H1 (cell line): ENCODE data around the gene RPS26. TPM values are rescaled to one million over a fixed set of nuclear protein-coding genes. Genes with fewer than 3 reads are reported as not detected.

Experiments used
- CEBPB ChIP-seq: IDR thresholded peaks from 2 replicates; pipeline ENCODE4 v1.6.1; 2012; ENCODE audit warnings: low read depth, low read length
- CHD7 ChIP-seq: fragments of 300-600 bp; sonication (generic); IDR thresholded peaks from 2 replicates; pipeline ENCODE4 v1.7.1; 2012; ENCODE audit warnings: low read length, moderate library complexity, mild to moderate bottlenecking, inconsistent platforms; ENCODE audit not compliant: insufficient replicate concordance
- CTCF ChIP-seq, 3 experiments: IDR thresholded peaks; 1 replicate in 2 of 3; 2 replicates in 1 of 3; pipeline versions ENCODE4 v1.5.1 to v1.6.1; 2011; ENCODE audit warnings: low read length in 3 of 3, mild to moderate bottlenecking in 3 of 3, inconsistent platforms in 2 of 3, low read depth in 1 of 3, moderate library complexity in 1 of 3; ENCODE audit not compliant: insufficient read depth in 1 of 3; ENCODE audit errors: control extremely low read depth in 1 of 3
- RNF2 ChIP-seq: fragments of 200-900, 300-1000 bp; sonication (generic); IDR thresholded peaks from 2 replicates; pipeline ENCODE4 v1.7.1; 2016; ENCODE audit warnings: borderline replicate concordance, low read depth, mild to moderate bottlenecking, antibody characterized with exemption, low read length; ENCODE audit not compliant: poor library complexity, severe bottlenecking; ENCODE audit errors: missing control alignments
- SP1 ChIP-seq: IDR thresholded peaks from 2 replicates; pipeline ENCODE4 v1.6.1; 2011; ENCODE audit warnings: low read depth, low read length
- SP2 ChIP-seq: IDR thresholded peaks from 2 replicates; pipeline ENCODE4 v1.6.1; 2012; ENCODE audit warnings: mild to moderate bottlenecking, low read length, inconsistent platforms
- TAF1 ChIP-seq: IDR thresholded peaks from 2 replicates; pipeline ENCODE4 v1.6.1; 2011; ENCODE audit warnings: mild to moderate bottlenecking, low read depth, low read length
- polyA plus RNA-seq, 7 experiments: library from polyadenylated mRNA; depleted of rRNA in 3 of 7; stranded (reverse) in 5 of 7; unstranded in 2 of 7; fragments of >200 nt in 5 of 7; fragments of 200-250 nt in 2 of 7; gene quantifications; 1 replicate in 5 of 7; 2 replicates in 1 of 7; 4 replicates in 1 of 7; pipeline versions ENCODE4 v1.2.1 to v1.2.3, GENCODE V29; 2011 to 2013; ENCODE audit warnings: missing spikeins in 2 of 7, mixed read lengths in 2 of 7
- total RNA-seq: library from RNA; stranded (reverse); fragmentation: NEBNext Ultra II Directional; extraction: Animal tissue kit (Norgen Biotek cat#: 25700); gene quantifications from 2 replicates; pipeline ENCODE4 v1.2.1, GENCODE V29; 2021

The RPS26 gene
- total and polyA plus RNA-seq, 2 of the 8 experiments (the other 6 are each of a cell fraction or from before 2014, with no cell fraction given) = 53.4 to 1,922 TPM

GRCh38 chr12:56078931-56079722 lies 37.4 kb downstream of the RPS26 start (continued):
- TF ChIP-seq CHD7 = no peak
- no peak for TF ChIP-seq SP1
- peak; percentile 90 for TF ChIP-seq TAF1
- no peak for TF ChIP-seq SP2
- peak; percentile 73 to 81 (median 78) for TF ChIP-seq CTCF (IDR thresholded peaks at IDR 0.05; ENCODE audit: control extremely low read depth in 1 of 3, insufficient read depth in 1 of 3, low read depth in 1 of 3, low read length in 3 of 3)
- TF ChIP-seq RNF2 = no peak
- TF ChIP-seq CEBPB = no peak
